Hepatocyte (in vitro differentiated cells): ENCODE results near the gene PITPNB.

Source experiments
- EZH2phosphoT487 ChIP-seq: fragments of 200-600 bp; sonication (generic); IDR thresholded peaks from one replicate; pipeline ENCODE4 v1.6.1; 2018; ENCODE audit warnings: antibody characterized with exemption, mild to moderate bottlenecking, low read depth, moderate library complexity; ENCODE audit not compliant: unreplicated experiment, severe bottlenecking
- TF ChIP-seq, protein P1 (sequence below): fragments of 200-600 bp; sonication (generic); IDR thresholded peaks from 2 replicates; pipeline ENCODE4 v1.5.1; 2016; ENCODE audit warnings: antibody characterized with exemption, mild to moderate bottlenecking; ENCODE audit not compliant: poor library complexity

DNA sequence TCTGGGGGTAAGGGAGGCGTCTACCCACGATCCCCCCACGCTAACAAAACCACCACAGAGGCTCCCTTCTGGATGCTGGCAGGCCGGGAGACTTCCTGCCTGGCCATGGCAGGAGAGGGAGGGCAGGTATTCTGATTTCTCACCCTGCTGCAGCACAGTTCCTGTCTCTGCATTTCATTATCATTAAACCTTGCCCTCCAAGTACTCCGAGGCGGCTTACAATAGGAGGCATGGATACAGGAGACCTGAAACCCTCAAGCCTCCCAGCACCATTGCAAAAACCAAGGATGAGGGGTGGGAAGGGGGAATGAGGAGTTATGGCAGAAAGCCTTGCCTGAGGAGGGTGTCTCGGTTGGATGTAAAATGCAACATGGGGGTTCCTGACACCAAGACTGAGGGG, 73.4 kb downstream of the PITPNB start:
- TF ChIP-seq, protein P1, sequence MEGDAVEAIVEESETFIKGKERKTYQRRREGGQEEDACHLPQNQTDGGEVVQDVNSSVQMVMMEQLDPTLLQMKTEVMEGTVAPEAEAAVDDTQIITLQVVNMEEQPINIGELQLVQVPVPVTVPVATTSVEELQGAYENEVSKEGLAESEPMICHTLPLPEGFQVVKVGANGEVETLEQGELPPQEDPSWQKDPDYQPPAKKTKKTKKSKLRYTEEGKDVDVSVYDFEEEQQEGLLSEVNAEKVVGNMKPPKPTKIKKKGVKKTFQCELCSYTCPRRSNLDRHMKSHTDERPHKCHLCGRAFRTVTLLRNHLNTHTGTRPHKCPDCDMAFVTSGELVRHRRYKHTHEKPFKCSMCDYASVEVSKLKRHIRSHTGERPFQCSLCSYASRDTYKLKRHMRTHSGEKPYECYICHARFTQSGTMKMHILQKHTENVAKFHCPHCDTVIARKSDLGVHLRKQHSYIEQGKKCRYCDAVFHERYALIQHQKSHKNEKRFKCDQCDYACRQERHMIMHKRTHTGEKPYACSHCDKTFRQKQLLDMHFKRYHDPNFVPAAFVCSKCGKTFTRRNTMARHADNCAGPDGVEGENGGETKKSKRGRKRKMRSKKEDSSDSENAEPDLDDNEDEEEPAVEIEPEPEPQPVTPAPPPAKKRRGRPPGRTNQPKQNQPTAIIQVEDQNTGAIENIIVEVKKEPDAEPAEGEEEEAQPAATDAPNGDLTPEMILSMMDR, result no peak
- no peak for TF ChIP-seq EZH2phosphoT487
